Ovary (tissue), 9 donors: ENCODE data around the gene COL6A2. TPM values are rescaled to one million over a fixed set of nuclear protein-coding genes. Genes with fewer than 3 reads are reported as not detected.
A peak's percentile ranks its signal among the peaks of the same experiment; 100 is the strongest.

Experiments
- DNase-seq, 5 donors: peaks; one replicate each; pipeline ENCODE4 v3.0.0-alpha.2; 2019 to 2020
- H3K27ac ChIP-seq, 2 donors: fragments of 200-600 bp; one replicate each; pipeline versions ENCODE4 v1.5.1 to v1.8.0; 2019 to 2022
- H3K27me3 ChIP-seq: fragments of 200-600 bp; one replicate; pipeline ENCODE4 v1.8.0; 2022
- H3K36me3 ChIP-seq: fragments of 200-600 bp; sonication (generic); one replicate; pipeline ENCODE4 v1.5.1; 2019
- H3K4me1 ChIP-seq: one replicate; pipeline ENCODE4 v1.8.1; 2013; ENCODE audit warnings: mild to moderate bottlenecking, moderate library complexity; ENCODE audit not compliant: insufficient read depth
- H3K4me3 ChIP-seq: fragments of 200-600 bp; sonication (generic); one replicate; pipeline ENCODE4 v1.5.1; 2017
- H3K9me3 ChIP-seq, 2 donors: fragments of 200-600 bp in 1 of 2; sonication (generic) in 1 of 2; one replicate each; pipeline versions ENCODE4 v1.5.1 to v1.8.1; 2013 to 2019; ENCODE audit warnings: mild to moderate bottlenecking in 1 of 2, moderate library complexity in 1 of 2
- EP300 ChIP-seq: sonication (generic); formaldehyde crosslinking; IDR thresholded peaks from one replicate; pipeline ENCODE4 v1.6.1; 2017; ENCODE audit warnings: antibody characterized with exemption
- POLR2A ChIP-seq: fragments of 450-650 bp; IDR thresholded peaks from one replicate; pipeline ENCODE4 v1.6.1; 2017; ENCODE audit warnings: antibody characterized with exemption, mild to moderate bottlenecking, moderate library complexity
- WGBS, 3 donors: extraction: QIAGEN DNeasy Blood & Tissue Kit in 1 of 3; methylation state at CpG; one replicate each; pipeline versions ENCODE4 v1.1.5 to v1.1.7; 2013 to 2017; 5-methylcytosine and 5-hydroxymethylcytosine counted together
- intact Hi-C, 4 donors: fragments of 100-400 bp; cut with DNase I; formaldehyde crosslinking; loops; one replicate each; pipeline versions ENCODE4 v1.11.0 to v1.15.1; 2022 to 2023
- polyA plus RNA-seq, 2 donors: library from polyadenylated mRNA; stranded (reverse); fragments of 200-250 nt in 1 of 2; fragments of 350-450 nt in 1 of 2; fragmentation: Illumina TruSeq in 1 of 2; extraction: RNeasy Lipid Tissue Mini Kit (QIAGEN cat#74804) in 1 of 2; gene quantifications; one replicate each; pipeline ENCODE4 v1.2.3, GENCODE V29; 2013 to 2014
- total RNA-seq, 7 donors: library from RNA; depleted of rRNA in 2 of 7; stranded (reverse); fragments of >200 nt in 2 of 7; fragmentation: NEBNext Ultra II Directional in 3 of 7; extraction: Animal tissue kit (Norgen Biotek cat#: 25700) in 3 of 7; gene quantifications; one replicate each; pipeline versions ENCODE4 v1.1.0 to v1.2.4, GENCODE V29; 2016 to 2023
- TF ChIP-seq, protein P1 (sequence below), 3 donors: fragments of 450-650 bp in 2 of 3; fragments of 200-600 bp in 1 of 3; IDR thresholded peaks; one replicate each; pipeline versions ENCODE4 v1.5.1 to v1.8.0; 2016 to 2022; ENCODE audit warnings: antibody characterized with exemption in 3 of 3, mild to moderate bottlenecking in 1 of 3
- donor health status: DM: no; HTN: no; CAD: no; lungs with moderate emphysema.
- donor health status: DM: no; HTN: no; CAD: no.
- donor health status: Bipolar disorder and iron deficiency.
- donor health status: DM: yes; HTN: yes; CAD: no.
- donor health status: DM: no; HTN: no; CAD: no.
- donor health status: DM: yes; HTN: yes; CAD: no.

Gene COL6A2
- total and polyA plus RNA-seq, 9 donors, result 50.9 to 1,092 (median 818) TPM

GRCh38 chr21:46080171-46081021, 17.5 kb upstream of the COL6A2 start:
- H3K27me3 ChIP-seq, result no peaks in the 10 kb centered on the region
- no peak overlapping the region for H3K4me3 ChIP-seq
- intact Hi-C loops, result no loop called here
- H3K27ac ChIP-seq, result no peak overlapping the region
- no peaks in the 10 kb centered on the region for H3K36me3 ChIP-seq
- no peaks in the 10 kb centered on the region for H3K9me3 ChIP-seq
- DNase-seq, result peak; percentile 30 to 61 (median 38)
- 42 to 55% (median 50%) methylated on average over 30 of the region's 30 CpGs for WGBS, 3 donors
- TF ChIP-seq, protein P1, sequence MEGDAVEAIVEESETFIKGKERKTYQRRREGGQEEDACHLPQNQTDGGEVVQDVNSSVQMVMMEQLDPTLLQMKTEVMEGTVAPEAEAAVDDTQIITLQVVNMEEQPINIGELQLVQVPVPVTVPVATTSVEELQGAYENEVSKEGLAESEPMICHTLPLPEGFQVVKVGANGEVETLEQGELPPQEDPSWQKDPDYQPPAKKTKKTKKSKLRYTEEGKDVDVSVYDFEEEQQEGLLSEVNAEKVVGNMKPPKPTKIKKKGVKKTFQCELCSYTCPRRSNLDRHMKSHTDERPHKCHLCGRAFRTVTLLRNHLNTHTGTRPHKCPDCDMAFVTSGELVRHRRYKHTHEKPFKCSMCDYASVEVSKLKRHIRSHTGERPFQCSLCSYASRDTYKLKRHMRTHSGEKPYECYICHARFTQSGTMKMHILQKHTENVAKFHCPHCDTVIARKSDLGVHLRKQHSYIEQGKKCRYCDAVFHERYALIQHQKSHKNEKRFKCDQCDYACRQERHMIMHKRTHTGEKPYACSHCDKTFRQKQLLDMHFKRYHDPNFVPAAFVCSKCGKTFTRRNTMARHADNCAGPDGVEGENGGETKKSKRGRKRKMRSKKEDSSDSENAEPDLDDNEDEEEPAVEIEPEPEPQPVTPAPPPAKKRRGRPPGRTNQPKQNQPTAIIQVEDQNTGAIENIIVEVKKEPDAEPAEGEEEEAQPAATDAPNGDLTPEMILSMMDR (IDR thresholded peaks at IDR 0.05), result no peak
- TF ChIP-seq POLR2A (no peak), EP300 (no peak)
- H3K4me1 ChIP-seq, result peaks cover 2% of the 10 kb centered on the region

DNA sequence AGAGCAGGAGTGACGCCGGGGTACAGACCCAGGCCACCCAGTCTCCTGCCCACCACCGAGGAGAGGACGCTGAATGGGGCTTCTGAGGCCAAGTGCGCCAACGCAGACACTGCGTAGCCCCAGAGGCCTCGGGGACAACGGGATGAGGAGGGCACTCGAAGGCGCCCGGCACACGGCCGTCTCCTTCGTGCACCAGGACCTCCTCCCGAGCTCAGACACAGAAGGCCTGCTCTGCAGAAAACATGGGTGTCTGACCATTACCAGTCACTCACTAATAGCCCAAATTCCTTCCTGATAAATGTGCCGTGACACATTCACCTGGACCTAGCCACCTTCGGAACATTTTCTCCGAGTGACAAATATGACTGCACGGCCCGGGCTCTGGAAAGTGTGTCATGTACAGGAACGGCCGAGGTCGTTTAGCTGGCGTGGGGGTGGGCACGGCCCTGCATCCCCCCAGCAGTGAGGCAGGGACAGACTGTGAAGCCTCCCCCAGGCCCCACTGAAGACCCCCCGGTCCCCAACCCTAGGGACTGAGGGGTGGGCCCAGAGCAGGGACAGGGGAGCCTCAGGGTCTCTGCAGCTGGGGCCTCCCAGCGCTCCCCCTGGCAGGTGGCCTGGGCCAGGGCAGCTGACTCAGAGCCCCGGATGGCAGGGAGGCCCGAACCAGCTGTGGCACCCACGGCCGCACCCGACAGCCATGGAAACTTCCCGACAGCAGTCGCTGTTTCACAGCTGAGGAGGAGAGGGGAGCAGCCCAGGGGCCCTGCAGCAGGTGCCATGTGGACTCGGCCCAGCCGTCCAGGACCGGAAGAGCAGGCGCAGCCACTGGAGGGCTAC, 16.7 kb upstream of the COL6A2 start:
- H3K27me3 ChIP-seq, result no peaks in the 10 kb centered on the region
- H3K4me1 ChIP-seq, result peaks cover 2% of the 10 kb centered on the region
- H3K36me3 ChIP-seq, result no peaks in the 10 kb centered on the region
- no peak overlapping the region for H3K4me3 ChIP-seq
- DNase-seq, result peak in 4 of 5 donors; percentile 9 to 36 (median 24)
- TF ChIP-seq, protein P1 (IDR thresholded peaks at IDR 0.05), result no peak
- TF ChIP-seq EP300 (no peak), POLR2A (no peak)
- H3K27ac ChIP-seq, result no peak overlapping the region
- intact Hi-C loops, result no loop called here
- 91 to 92% (median 91%) methylated on average over 38 to 39 of the region's 39 CpGs for WGBS, 3 donors
- no peaks in the 10 kb centered on the region for H3K9me3 ChIP-seq

- Histone ChIP-seq H3K36me3 (no peaks in the 10 kb centered on the region), H3K27ac (no peak overlapping the region), H3K27me3 (no peaks in the 10 kb centered on the region), H3K4me1 (peaks cover 2% of the 10 kb centered on the region), H3K9me3 (no peaks in the 10 kb centered on the region), H3K4me3 (no peak overlapping the region)
- TF ChIP-seq, protein P1 (IDR thresholded peaks at IDR 0.05), result no peak
- TF ChIP-seq EP300 (no peak), POLR2A (no peak)
- DNase-seq, result peak; percentile 12 to 43 (median 35)
- WGBS, 3 donors, result 90 to 92% (median 91%) methylated on average over 31 to 35 of the region's 35 CpGs
- intact Hi-C loops, result no loop called here
Measured at GRCh38 chr21:46081862-46082712, 15.8 kb upstream of the COL6A2 start.

DNA sequence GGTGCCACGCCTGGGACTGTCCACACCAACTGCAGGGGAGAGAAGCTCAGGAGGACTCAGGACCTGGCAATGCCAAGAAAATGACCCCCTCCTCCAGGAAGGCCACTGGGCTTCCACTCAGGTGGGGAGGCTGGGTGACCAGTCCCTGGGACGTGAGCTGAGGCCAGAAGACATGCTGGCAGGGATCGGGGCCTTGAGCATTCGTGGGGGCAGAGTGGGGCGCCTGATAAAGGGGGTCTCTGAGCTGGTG, 15.3 kb upstream of the COL6A2 start:
- Histone ChIP-seq H3K9me3 (no peaks in the 10 kb centered on the region), H3K36me3 (no peaks in the 10 kb centered on the region), H3K4me3 (no peak overlapping the region), H3K4me1 (peaks cover 2% of the 10 kb centered on the region), H3K27ac (no peak overlapping the region), H3K27me3 (no peaks in the 10 kb centered on the region)
- peak in 2 of 5 donors; percentile 22 to 35 for DNase-seq
- TF ChIP-seq, protein P1 (IDR thresholded peaks at IDR 0.05), result no peak
- TF ChIP-seq EP300, result no peak
- TF ChIP-seq POLR2A, result no peak
- intact Hi-C loops, result no loop called here
- WGBS, 3 donors, result 94 to 97% (median 94%) methylated on average over 5 of the region's 5 CpGs
